ENCODE results near the gene ZNF180.
"Not testable (repeated sequence)": the region's sequence is repeated elsewhere in the genome, so short reads cannot be mapped to it uniquely, and the experiment has no call there.

Gene ZNF180

DNA sequence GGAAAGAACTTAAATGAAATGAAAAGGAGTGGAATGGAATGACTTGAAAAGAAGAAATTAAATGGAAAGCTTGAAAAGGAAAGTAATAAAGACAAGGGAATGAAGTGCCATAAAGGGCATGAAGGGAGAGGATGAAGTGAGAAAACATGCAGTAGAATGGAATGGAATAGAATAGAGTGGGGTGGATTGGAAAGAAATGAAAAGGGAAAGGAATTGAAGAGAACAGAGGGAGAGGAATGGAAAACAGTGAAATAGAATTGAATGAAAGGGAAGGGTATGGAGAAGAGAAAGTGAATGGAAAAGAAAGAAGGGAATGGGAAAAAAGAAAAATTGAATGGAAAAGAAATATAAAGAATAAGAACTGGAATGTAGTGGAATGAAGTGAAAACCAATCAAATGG, 9.2 kb upstream of the ZNF180 start:
- H3K4me3 ChIP-seq (ENCODE audit: low read depth, low read length): no peak overlapping the region
- TF ChIP-seq, protein P1, sequence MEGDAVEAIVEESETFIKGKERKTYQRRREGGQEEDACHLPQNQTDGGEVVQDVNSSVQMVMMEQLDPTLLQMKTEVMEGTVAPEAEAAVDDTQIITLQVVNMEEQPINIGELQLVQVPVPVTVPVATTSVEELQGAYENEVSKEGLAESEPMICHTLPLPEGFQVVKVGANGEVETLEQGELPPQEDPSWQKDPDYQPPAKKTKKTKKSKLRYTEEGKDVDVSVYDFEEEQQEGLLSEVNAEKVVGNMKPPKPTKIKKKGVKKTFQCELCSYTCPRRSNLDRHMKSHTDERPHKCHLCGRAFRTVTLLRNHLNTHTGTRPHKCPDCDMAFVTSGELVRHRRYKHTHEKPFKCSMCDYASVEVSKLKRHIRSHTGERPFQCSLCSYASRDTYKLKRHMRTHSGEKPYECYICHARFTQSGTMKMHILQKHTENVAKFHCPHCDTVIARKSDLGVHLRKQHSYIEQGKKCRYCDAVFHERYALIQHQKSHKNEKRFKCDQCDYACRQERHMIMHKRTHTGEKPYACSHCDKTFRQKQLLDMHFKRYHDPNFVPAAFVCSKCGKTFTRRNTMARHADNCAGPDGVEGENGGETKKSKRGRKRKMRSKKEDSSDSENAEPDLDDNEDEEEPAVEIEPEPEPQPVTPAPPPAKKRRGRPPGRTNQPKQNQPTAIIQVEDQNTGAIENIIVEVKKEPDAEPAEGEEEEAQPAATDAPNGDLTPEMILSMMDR (IDR thresholded peaks at IDR 0.05; ENCODE audit: low read depth, low read length, missing control alignments): no peak
- DNase-seq (ENCODE audit: low read depth): no peak

DNA sequence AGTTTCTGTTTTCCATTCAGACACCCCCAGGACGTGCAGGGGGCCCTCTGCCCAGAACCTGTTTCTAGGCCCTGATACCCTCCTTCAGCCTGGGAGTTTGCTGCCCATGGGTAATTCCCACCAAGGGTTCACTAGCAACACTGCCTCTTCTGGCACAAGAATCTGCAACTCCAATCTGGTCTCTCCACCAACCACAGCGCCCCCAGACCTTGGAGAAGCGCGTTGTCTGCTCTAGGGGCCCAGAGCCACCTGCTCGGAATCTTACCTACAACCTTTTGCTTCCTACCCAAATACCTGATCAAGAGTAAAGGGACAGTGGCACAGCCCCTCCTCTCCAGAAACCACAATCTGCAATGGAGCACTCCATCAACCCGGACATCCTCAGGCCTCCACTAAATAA, 763 bp downstream of the ZNF180 start:
- TF ChIP-seq, protein P1 (IDR thresholded peaks at IDR 0.05; ENCODE audit: low read depth, low read length, missing control alignments): peak; percentile 2
- H3K4me3 ChIP-seq (ENCODE audit: low read depth, low read length): peak overlapping the region; percentile 59
- DNase-seq (ENCODE audit: low read depth): no peak

DNA sequence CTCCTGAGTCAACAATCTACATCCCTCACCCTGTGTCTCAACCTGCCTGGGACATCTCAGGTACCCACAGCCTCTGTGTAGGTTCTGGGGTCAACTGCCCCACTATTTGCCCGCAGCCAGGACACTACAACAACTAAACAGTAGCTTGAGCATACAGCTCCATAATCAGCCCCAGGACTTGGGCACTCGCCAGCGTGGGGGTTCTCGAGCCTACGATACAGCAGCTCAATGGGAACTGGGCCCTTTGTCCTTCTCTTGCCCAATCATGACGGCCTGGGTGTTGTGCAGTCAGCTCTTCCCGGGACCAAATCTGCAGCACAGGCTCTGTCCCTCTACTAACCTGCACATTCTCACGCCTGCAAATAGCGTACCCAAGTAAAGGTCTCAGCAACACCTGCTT, 1.3 kb downstream of the ZNF180 start:
- peak overlapping the region; percentile 59; the same call in 1 of the 2 replicates for H3K4me3 ChIP-seq (ENCODE audit: low read depth, low read length)
- TF ChIP-seq, protein P1 (IDR thresholded peaks at IDR 0.05; ENCODE audit: low read depth, low read length, missing control alignments): no peak
- DNase-seq (ENCODE audit: low read depth): no peak

DNA sequence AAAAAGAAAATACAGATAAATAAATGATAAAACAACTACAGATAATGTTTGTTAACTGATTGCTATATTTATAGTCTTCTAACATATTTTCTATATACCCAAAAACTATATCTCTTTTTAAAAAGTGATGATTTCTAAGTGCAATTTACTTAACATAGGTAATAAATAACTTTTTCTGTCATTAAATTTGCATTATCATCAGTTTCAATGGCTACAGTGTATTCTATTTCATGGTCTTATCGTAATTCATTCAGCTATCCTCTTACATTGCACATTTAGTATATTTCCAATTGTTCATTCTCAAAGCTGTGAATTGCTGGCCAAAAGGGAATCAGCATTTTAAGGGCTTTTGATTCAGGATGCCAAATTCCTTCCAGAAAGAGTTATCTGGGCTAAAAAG, 3.6 kb downstream of the ZNF180 start:
- H3K4me3 ChIP-seq (ENCODE audit: low read depth, low read length): no peak overlapping the region
- DNase-seq (ENCODE audit: low read depth): no peak
- TF ChIP-seq, protein P1 (IDR thresholded peaks at IDR 0.05; ENCODE audit: low read depth, low read length, missing control alignments): no peak

DNA sequence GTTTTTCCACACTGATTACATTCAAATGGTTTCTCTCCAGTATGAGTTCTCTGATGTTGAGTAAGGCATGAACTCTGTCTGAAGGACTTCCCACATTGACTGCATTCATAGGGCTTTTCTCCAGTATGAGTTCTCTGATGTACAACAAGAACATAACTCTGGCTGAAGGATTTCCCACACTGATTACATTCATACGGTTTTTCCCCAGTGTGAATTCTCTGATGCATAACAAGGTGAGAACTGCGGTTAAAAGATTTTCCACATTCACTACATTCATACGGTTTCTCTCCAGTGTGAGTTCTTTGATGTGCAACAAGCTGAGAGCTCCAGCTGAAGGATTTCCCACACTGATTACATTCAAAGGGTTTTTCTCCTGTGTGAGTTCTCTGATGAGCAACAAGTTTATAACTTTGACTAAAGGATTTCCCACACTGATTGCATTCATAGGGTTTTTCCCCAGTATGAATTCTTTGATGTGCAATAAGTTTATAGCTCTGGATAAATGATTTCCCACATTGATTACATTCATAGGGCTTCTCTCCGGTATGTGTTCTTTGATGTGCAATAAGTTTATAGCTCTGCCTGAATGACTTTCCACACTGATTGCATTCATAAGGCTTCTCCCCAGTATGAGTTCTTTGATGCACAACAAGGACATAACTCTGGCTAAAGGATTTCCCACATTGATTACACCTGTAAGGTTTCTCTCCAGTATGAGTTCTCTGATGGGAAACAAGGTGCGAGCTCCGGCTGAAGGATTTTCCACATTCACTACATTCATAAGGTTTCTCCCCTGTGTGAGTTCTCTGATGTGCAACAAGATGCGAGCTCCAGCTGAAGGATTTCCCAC, 23.5 kb downstream of the ZNF180 start:
- TF ChIP-seq, protein P1 (IDR thresholded peaks at IDR 0.05; ENCODE audit: low read depth, low read length, missing control alignments): no peak
- H3K4me3 ChIP-seq (ENCODE audit: low read depth, low read length): no peak overlapping the region
- no peak for DNase-seq (ENCODE audit: low read depth)

DNA sequence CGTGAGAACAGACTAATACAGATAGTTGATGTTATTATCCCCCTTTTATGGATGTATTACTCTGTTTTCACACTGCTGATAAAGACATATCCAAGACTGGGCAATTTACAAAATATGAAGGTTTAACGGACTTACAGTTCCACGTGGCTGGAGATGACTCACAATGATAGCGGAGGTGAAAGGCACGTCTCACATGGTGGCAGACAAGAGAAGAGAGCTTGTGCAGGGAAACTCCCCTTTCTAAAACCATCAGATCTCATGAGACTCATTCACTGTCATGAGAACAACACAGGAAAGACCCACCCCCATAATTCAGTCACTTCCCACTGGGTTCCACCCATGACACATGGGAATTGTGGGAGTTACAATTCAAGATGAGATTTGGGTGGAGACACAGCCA, 31.6 kb downstream of the ZNF180 start:
- not testable (repeated sequence) for H3K4me3 ChIP-seq (ENCODE audit: low read depth, low read length); DNase-seq (ENCODE audit: low read depth)

DNA sequence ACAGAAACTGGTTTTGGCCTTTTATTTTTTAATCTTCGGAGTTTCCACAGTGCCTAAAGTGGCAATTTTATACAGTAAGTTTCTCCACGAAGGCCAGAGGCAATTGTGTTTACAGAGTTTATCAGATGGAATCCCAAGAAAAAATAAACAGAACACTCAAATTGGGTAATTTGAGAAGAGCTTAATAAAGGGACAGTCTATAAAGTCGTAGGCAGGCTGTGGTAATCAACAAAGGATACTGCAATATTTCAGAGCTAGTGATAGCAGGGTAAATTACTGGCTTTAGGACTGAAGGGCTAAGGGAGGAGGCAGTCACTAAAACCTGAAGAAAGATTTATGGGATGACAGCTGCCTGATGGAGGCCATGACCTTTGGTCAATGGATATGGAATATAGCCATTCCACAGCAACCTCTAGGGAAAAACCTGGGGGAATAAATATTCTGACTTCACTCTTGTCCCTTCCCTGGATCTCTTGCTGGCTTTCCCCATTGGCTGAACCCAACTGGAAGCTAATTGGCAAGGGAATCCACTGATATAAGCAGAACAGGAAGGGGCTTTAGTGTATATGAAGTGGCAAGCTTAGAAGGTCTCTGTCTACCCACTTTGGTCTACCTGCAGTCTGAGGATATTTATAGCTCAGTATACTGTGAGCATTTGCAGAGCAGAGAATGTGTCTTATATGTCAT, 37.6 kb downstream of the ZNF180 start:
- DNase-seq (ENCODE audit: low read depth); H3K4me3 ChIP-seq (ENCODE audit: low read depth, low read length): not testable (repeated sequence)

DNA sequence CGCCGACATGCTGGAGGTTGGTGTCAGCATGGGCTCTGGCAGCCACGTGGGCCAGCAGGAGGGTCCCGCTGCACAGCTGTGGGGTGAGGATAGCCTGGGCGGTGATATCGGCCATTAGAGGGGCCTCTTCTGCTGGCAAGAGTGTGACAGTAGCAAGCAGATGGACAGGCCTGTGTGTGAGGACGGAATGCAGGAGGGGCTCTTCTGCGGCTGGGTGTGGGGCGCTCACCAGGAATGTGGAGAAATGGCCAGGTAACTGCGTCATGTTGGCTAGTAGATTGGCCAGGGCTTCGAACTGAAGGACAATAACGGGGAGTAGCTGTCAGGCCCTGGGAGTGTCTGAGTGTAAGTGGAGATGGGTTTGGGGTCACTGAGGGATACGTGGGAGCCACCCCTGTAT, 44.3 kb downstream of the ZNF180 start:
- not testable (repeated sequence) for H3K4me3 ChIP-seq (ENCODE audit: low read depth, low read length); DNase-seq (ENCODE audit: low read depth)

Measured in GM12864 (cell line).